SK-N-SH treated with all-trans-retinoic acid at 6 μM for 48 hours (cell line): ENCODE measurements around the gene CALM3.
A peak's percentile ranks its signal among the peaks of the same experiment; 100 is the strongest.

Experiments used
- RARB ChIP-seq: fragments of 250-450 bp; sonication (Bioruptor Pico); IDR thresholded peaks from 2 replicates; pipeline ENCODE4 v1.8.0; 2021; ENCODE audit warnings: mild to moderate bottlenecking, moderate library complexity
- ZNF565 ChIP-seq: fragments of 450-650 bp; formaldehyde crosslinking; conservative IDR thresholded peaks from 2 replicates; pipeline ENCODE4 v1.5.0; 2020; ENCODE audit warnings: low read depth, mild to moderate bottlenecking, moderate library complexity

GRCh38 chr19:46600384-46601317 lies 479 bp upstream of the CALM3 start:
- TF ChIP-seq ZNF565 (peak; percentile 94), RARB (peak; percentile 63; the same call in 1 of the 2 replicates)
